MG63 (cell line): ENCODE results near the gene CNTNAP5. TPM values are rescaled to one million over a fixed set of nuclear protein-coding genes. Genes with fewer than 3 reads are reported as not detected.
"Not testable (repeated sequence)": the region's sequence is repeated elsewhere in the genome, so short reads cannot be mapped to it uniquely, and the experiment has no call there.

Experiments
- DNase-seq: peaks from one replicate; pipeline ENCODE4 v3.0.0-alpha.2; 2020
- H3K27me3 ChIP-seq: fragments of 250-450 bp; sonication (Bioruptor Pico); 2 replicates; pipeline ENCODE4 v1.5.1; 2020; ENCODE audit warnings: mild to moderate bottlenecking, moderate library complexity
- H3K36me3 ChIP-seq: fragments of 250-450 bp; sonication (Bioruptor Pico); 2 replicates; pipeline ENCODE4 v1.5.1; 2020; ENCODE audit warnings: mild to moderate bottlenecking, moderate library complexity
- H3K4me3 ChIP-seq: fragments of 250-450 bp; sonication (Bioruptor Pico); 2 replicates; pipeline ENCODE4 v1.5.1; 2020; ENCODE audit warnings: mild to moderate bottlenecking, moderate library complexity
- H3K9me3 ChIP-seq: fragments of 250-450 bp; sonication (Bioruptor Pico); 2 replicates; pipeline ENCODE4 v1.5.1; 2020; ENCODE audit warnings: mild to moderate bottlenecking, moderate library complexity
- total RNA-seq: library from RNA; depleted of rRNA; stranded (reverse); fragments of >200 nt; shearing (Covaris generic); gene quantifications from 2 replicates; pipeline ENCODE4 v1.2.3, GENCODE V29; 2014; ENCODE audit warnings: low replicate concordance

The CNTNAP5 gene
- total RNA-seq, 1 experiment from 2014 or later, result not detected

DNA sequence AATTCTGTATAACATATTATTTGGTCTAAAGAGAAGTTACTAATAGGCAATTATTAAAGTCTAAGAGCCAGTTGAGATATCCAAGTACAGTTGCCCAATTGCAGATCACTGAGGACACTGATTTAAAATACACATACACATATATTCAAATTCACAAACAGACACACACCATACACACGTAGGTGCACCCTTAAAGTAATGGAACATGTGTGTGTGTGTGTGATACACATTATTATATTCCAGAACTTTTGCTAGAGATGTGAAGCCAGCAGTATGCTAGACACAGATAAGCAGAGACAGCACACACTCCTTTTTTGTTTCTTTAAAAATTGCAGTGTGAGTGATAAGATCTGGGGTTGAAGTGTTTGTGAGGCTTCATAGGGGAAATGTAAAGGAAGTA lies 292.5 kb downstream of the CNTNAP5 start:
- Histone ChIP-seq H3K36me3 (no peaks in the 10 kb centered on the region), H3K27me3 (no peaks in the 10 kb centered on the region), H3K9me3 (no peaks in the 10 kb centered on the region), H3K4me3 (no peak overlapping the region)
- no peak for DNase-seq

DNA sequence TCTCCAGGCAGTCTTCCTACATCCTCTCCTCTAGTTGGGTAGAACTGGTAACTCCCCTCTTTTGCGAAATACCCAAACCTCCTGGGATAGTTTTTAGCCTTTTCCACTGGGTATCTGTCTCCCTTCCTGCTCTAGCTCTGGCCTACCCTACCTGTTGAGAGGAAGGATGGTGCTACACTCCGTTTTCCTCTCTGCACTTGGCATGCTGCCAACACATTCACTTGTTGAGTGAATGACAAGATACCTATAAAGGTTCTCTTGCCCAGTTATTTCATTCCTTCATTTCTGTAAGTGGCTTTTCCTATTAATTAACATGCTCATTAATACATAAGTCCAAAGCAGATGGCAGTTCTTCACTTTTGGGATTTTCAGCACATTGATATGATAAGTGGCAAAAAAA lies 293.8 kb downstream of the CNTNAP5 start:
- H3K9me3 ChIP-seq, result no peaks in the 10 kb centered on the region
- no peak overlapping the region for H3K4me3 ChIP-seq
- H3K36me3 ChIP-seq, result no peaks in the 10 kb centered on the region
- no peak for DNase-seq
- H3K27me3 ChIP-seq, result no peaks in the 10 kb centered on the region

DNA sequence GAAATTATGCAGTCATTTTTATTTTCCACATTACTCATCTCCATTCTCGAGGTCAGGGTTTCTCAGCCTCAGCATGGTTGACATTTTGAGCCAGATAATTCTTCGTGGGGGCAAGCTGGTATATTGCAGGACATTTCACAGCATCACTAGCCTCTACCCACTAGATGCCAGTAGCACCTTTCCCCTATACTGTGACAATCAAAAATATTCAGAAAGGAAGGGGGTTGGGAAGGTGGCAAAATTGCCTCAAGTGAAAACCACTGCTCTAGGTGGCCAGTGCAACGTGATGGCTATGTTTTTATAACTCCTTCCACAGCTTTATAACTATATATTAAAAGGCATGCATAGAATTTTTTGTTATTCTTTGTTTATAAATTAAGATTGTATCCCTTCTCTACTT lies 294.5 kb downstream of the CNTNAP5 start:
- Histone ChIP-seq H3K27me3 (no peaks in the 10 kb centered on the region), H3K9me3 (no peaks in the 10 kb centered on the region), H3K4me3 (no peak overlapping the region), H3K36me3 (no peaks in the 10 kb centered on the region)
- DNase-seq, result no peak

DNA sequence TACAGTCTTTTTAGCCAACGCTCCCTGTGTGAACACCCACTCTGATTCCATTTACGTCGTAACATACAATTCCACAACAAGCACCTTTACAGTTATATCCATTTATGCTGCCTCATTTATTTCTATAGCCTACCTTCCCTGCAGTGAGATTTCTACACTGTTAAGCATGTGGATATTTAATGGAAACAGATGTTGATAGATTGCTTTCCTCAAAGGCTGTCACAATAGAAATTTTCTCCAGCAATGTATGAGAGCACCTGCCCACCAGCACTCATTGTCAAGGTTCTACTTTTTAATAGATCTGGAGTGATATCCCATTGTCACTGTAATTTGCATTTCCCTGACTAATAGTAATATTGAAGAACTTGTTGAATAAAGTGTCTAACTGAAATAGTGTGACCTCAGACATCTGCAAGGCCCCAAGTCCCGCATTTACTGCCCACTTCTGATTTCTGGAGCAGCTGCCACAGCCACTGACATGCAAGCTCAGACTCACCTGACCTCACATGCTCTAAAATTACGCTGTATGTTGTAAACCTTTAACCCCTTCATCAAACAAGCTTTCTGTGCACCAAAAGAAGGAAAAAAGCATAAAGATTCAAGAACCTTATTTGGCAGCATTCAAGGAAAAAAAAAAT lies 295.1 kb downstream of the CNTNAP5 start:
- no peak for DNase-seq
- no peak overlapping the region for H3K4me3 ChIP-seq

GRCh38 chr2:124323321-124323720 lies 298.2 kb downstream of the CNTNAP5 start:
- DNase-seq, result no peak
- Histone ChIP-seq H3K36me3 (no peaks in the 10 kb centered on the region), H3K9me3 (no peaks in the 10 kb centered on the region), H3K27me3 (no peaks in the 10 kb centered on the region), H3K4me3 (no peak overlapping the region)

More for the DNA sequence above, 295.1 kb downstream of the CNTNAP5 start:
- Histone ChIP-seq H3K36me3 (no peaks in the 10 kb centered on the region), H3K9me3 (no peaks in the 10 kb centered on the region), H3K27me3 (no peaks in the 10 kb centered on the region)

- H3K36me3 ChIP-seq, result no peaks in the 10 kb centered on the region
- H3K4me3 ChIP-seq, result no peak overlapping the region
- DNase-seq, result no peak
- no peaks in the 10 kb centered on the region for H3K9me3 ChIP-seq
- no peaks in the 10 kb centered on the region for H3K27me3 ChIP-seq
Measured at GRCh38 chr2:124325667-124326440, 300.8 kb downstream of the CNTNAP5 start.

DNA sequence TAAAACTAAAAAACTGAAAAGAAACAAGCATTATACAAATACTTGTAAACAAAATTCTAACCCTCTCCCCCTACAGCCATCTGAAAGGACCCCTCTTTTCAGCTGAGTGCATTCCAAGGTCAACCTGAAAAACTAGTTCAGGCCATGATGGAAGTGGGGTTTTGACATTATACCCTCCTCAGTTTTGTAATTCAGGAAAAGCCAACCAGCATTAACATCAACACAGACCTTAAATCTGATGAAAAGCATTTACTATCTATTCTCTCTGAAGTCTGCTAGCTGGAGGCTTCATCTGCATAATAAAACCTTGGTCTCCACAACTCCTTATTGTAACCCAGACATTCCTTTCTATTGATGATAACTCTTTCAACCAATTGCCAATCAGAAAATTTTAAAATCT lies 302.2 kb downstream of the CNTNAP5 start:
- Histone ChIP-seq H3K9me3 (no peaks in the 10 kb centered on the region), H3K4me3 (no peak overlapping the region), H3K27me3 (no peaks in the 10 kb centered on the region), H3K36me3 (no peaks in the 10 kb centered on the region)
- no peak for DNase-seq

DNA sequence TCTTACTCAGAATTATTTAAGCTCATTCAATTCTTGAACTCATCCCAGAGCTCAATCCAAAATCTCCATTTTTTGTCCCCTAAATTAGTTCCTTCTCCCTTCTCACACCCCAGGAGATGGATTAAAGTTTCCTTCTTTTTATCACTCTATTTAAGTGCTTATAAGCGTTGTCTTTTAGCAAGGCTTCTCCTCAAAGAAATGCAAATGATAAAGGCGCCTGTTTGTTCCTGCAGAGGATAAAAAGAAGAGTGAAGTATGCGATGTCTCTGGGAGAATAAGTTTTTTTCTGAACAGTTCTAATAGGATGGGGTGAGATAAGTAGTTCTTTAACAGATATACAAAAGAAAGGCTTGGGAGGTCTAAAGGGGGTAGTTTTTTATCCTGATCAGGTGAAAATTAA lies 303.3 kb downstream of the CNTNAP5 start:
- H3K36me3 ChIP-seq, result no peaks in the 10 kb centered on the region
- no peak for DNase-seq
- no peak overlapping the region for H3K4me3 ChIP-seq
- no peaks in the 10 kb centered on the region for H3K9me3 ChIP-seq
- H3K27me3 ChIP-seq, result no peaks in the 10 kb centered on the region

DNA sequence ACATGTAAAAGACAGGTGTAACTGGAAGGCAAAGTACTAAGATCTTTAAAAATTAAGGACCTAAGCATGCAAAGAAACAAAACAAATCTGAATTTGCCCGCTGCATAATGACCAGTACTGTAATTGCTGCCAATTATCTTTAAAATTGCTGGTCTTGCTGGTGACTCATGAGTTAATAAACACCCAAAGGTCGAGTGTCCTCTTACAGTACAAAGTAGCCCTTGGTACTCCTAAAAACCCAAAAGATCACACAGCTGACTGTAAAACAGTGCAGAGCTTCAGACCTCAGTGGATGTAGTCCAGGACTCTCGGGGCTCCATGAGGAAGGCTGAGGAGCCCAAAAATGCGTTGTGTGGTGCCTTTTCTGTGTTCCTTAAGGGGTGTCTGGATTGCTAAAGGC lies 308.7 kb downstream of the CNTNAP5 start:
- Histone ChIP-seq H3K36me3 (no peaks in the 10 kb centered on the region), H3K4me3 (no peak overlapping the region), H3K9me3 (no peaks in the 10 kb centered on the region), H3K27me3 (no peaks in the 10 kb centered on the region)
- DNase-seq, result no peak

DNA sequence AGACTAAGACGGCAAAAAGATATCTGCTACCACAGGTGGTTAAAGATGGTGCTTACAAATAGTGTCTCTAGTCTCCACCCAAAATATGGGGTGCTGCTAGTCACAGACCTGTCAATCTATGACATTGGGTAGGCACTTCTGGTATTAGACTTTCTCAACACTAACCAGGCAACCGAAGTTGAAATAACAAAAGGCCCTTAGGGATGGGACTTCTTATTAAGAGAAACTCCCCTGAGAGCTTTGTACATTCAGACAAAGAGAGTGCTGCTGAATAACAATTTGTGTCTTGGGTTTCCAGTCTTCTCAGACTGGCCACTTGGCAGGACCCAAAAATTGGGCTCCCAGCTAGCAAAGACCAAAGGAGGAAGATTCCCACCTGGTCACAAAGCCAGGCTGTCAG lies 310.0 kb downstream of the CNTNAP5 start:
- Histone ChIP-seq H3K27me3 (no peaks in the 10 kb centered on the region), H3K4me3 (no peak overlapping the region), H3K9me3 (no peaks in the 10 kb centered on the region), H3K36me3 (no peaks in the 10 kb centered on the region)
- no peak for DNase-seq

DNA sequence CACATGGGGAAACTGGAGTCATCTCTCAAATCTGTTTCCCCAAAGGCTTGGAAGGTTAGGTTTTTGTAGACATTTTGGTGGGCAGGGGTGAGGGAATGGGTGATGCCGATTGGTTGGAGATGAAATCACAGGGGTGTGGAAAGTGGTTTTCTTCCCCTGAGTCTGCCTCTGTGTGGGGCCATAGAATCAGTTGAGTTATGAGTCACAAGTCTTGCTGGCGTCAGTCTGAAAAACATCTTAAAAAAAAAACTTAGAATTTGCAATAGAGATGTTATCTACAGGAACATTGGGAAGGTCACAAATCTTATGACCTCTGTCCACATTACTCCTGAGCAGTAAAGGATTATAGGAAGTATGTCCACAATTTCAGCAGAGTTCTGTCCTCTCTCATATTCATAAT lies 314.6 kb downstream of the CNTNAP5 start:
- DNase-seq, result no peak
- H3K36me3 ChIP-seq, result no peaks in the 10 kb centered on the region
- no peak overlapping the region for H3K4me3 ChIP-seq
- no peaks in the 10 kb centered on the region for H3K27me3 ChIP-seq
- no peaks in the 10 kb centered on the region for H3K9me3 ChIP-seq

- H3K27me3 ChIP-seq, result no peaks in the 10 kb centered on the region
- no peaks in the 10 kb centered on the region for H3K9me3 ChIP-seq
- no peak overlapping the region for H3K4me3 ChIP-seq
- DNase-seq, result no peak
- no peaks in the 10 kb centered on the region for H3K36me3 ChIP-seq
Measured at GRCh38 chr2:124343827-124344498, 318.9 kb downstream of the CNTNAP5 start.

GRCh38 chr2:124347209-124347608 lies 322.1 kb downstream of the CNTNAP5 start:
- no peak for DNase-seq
- Histone ChIP-seq H3K36me3 (no peaks in the 10 kb centered on the region), H3K4me3 (no peak overlapping the region), H3K9me3 (no peaks in the 10 kb centered on the region), H3K27me3 (no peaks in the 10 kb centered on the region)

- Histone ChIP-seq H3K9me3 (no peaks in the 10 kb centered on the region), H3K27me3 (no peaks in the 10 kb centered on the region), H3K4me3 (no peak overlapping the region), H3K36me3 (no peaks in the 10 kb centered on the region)
- no peak for DNase-seq
Measured at GRCh38 chr2:124353656-124354055, 328.6 kb downstream of the CNTNAP5 start.

- H3K4me3 ChIP-seq, result no peak overlapping the region
- no peak for DNase-seq
- no peaks in the 10 kb centered on the region for H3K27me3 ChIP-seq
- no peaks in the 10 kb centered on the region for H3K9me3 ChIP-seq
- H3K36me3 ChIP-seq, result no peaks in the 10 kb centered on the region
Measured at GRCh38 chr2:124354466-124354865, 329.4 kb downstream of the CNTNAP5 start.

DNA sequence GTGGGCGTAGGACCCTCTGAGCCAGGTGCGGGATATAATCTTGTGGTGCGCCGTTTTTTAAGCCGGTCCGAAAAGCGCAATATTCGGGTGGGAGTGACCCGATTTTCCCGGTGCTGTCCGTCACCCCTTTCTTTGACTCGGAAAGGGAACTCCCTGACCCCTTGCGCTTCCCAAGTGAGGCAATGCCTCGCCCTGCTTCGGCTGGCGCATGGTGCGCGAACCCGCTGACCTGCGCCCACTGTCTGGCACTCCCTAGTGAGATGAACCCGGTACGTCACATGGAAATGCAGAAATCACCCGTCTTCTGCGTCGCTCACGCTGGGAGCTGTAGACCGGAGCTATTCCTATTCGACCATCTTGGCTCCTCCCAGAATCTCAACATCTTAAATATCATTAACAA lies 336.9 kb downstream of the CNTNAP5 start:
- not testable (repeated sequence) for H3K9me3 ChIP-seq, H3K36me3 ChIP-seq, H3K27me3 ChIP-seq, DNase-seq, H3K4me3 ChIP-seq

GRCh38 chr2:124369181-124369580 lies 344.1 kb downstream of the CNTNAP5 start:
- DNase-seq, result no peak

More at GRCh38 chr2:124369181-124369580, 344.1 kb downstream of the CNTNAP5 start:
- H3K4me3 ChIP-seq, result no peak overlapping the region
- no peaks in the 10 kb centered on the region for H3K9me3 ChIP-seq
- H3K27me3 ChIP-seq, result no peaks in the 10 kb centered on the region
- H3K36me3 ChIP-seq, result no peaks in the 10 kb centered on the region
